GM12891 (cell line): Measurements from ENCODE around the gene CWF19L2.
A peak's percentile ranks its signal among the peaks of the same experiment; 100 is the strongest.
"Not testable (repeated sequence)": the region's sequence is repeated elsewhere in the genome, so short reads cannot be mapped to it uniquely, and the experiment has no call there.

Experiments used
- DNase-seq: peaks from one replicate; pipeline ENCODE4 v3.0.0; 2011; ENCODE audit warnings: low spot score; ENCODE audit not compliant: insufficient read length
- FAIRE-seq: peaks from 2 replicates; lab custom pipeline; 2011; peaks lifted over from hg19 to GRCh38; lab: Jason Lieb, UNC
- PAX5 ChIP-seq: IDR thresholded peaks from 2 replicates; pipeline ENCODE4 v1.6.1; 2011; ENCODE audit warnings: low read length, moderate library complexity, mild to moderate bottlenecking; ENCODE audit not compliant: insufficient read depth, severe bottlenecking
- POLR2A ChIP-seq: IDR thresholded peaks from 2 replicates; pipeline ENCODE4 v1.6.1; 2011; ENCODE audit warnings: low read depth, low read length, control low read depth
- POLR2AphosphoS5 ChIP-seq: IDR thresholded peaks from 2 replicates; pipeline ENCODE4 v1.6.1; 2011; ENCODE audit warnings: low read depth, low read length, control low read depth
- POU2F2 ChIP-seq: IDR thresholded peaks from 2 replicates; pipeline ENCODE4 v1.6.1; 2011; ENCODE audit warnings: low read depth, mild to moderate bottlenecking, control low read depth, low read length, moderate library complexity
- SPI1 ChIP-seq: IDR thresholded peaks from 2 replicates; pipeline ENCODE4 v1.6.1; 2011; ENCODE audit warnings: low read depth, low read length, control low read depth
- TAF1 ChIP-seq: IDR thresholded peaks from 2 replicates; pipeline ENCODE4 v1.6.1; 2011; ENCODE audit warnings: low read depth, low read length, control low read depth

CWF19L2 gene

GRCh38 chr11:107478922-107479321 lies 21.3 kb upstream of the CWF19L2 start:
- FAIRE-seq (no peak), DNase-seq (no peak)
- no peak for TF ChIP-seq PAX5
- TF ChIP-seq POLR2A = no peak
- no peak for TF ChIP-seq SPI1

- TF ChIP-seq TAF1 = no peak
- no peak for TF ChIP-seq POU2F2
- TF ChIP-seq POLR2A = no peak
- TF ChIP-seq SPI1 = no peak
- TF ChIP-seq PAX5 = no peak
- TF ChIP-seq POLR2AphosphoS5 = no peak
- no peak for FAIRE-seq
- DNase-seq = no peak
These were observed 20.2 kb upstream of the CWF19L2 start for GRCh38 chr11:107477820-107478219.

- FAIRE-seq = no peak
- TF ChIP-seq PAX5 (no peak), TAF1 (no peak), POLR2AphosphoS5 (no peak), POU2F2 (no peak), POLR2A (no peak), SPI1 (no peak)
- DNase-seq = no peak
These were observed 16.2 kb upstream of the CWF19L2 start for GRCh38 chr11:107473792-107474191.

- no peak for TF ChIP-seq POLR2A
- FAIRE-seq (no peak), DNase-seq (no peak)
These were observed 15.3 kb upstream of the CWF19L2 start for GRCh38 chr11:107472966-107473365.

- FAIRE-seq (no peak), DNase-seq (no peak)
- TF ChIP-seq POU2F2 = no peak
- TF ChIP-seq POLR2AphosphoS5 = no peak
- no peak for TF ChIP-seq SPI1
- no peak for TF ChIP-seq TAF1
- TF ChIP-seq PAX5 = no peak
- no peak for TF ChIP-seq POLR2A
These were observed 11.0 kb upstream of the CWF19L2 start for GRCh38 chr11:107468596-107468995.

- TF ChIP-seq POLR2AphosphoS5 = no peak
- no peak for TF ChIP-seq TAF1
- TF ChIP-seq PAX5 = no peak
- no peak for TF ChIP-seq SPI1
- no peak for TF ChIP-seq POU2F2
- TF ChIP-seq POLR2A = no peak
- no peak for DNase-seq
- no peak for FAIRE-seq
These were observed 10.1 kb upstream of the CWF19L2 start for GRCh38 chr11:107467696-107468095.

- not testable (repeated sequence) for FAIRE-seq, DNase-seq
These were observed 8.7 kb upstream of the CWF19L2 start for GRCh38 chr11:107466275-107466866.

- peak; percentile 80 for FAIRE-seq
These were observed 444 bp downstream of the CWF19L2 start for GRCh38 chr11:107457205-107457557.

GRCh38 chr11:107453594-107454286 lies 3.9 kb downstream of the CWF19L2 start:
- FAIRE-seq (no peak), DNase-seq (no peak)
- TF ChIP-seq TAF1 = no peak
- TF ChIP-seq SPI1 = no peak
- TF ChIP-seq POLR2A = no peak
- TF ChIP-seq PAX5 = no peak
- TF ChIP-seq POLR2AphosphoS5 = no peak
- TF ChIP-seq POU2F2 = no peak

More at GRCh38 chr11:107457205-107457557, 444 bp downstream of the CWF19L2 start:
- DNase-seq = no peak
- no peak for TF ChIP-seq SPI1
- no peak for TF ChIP-seq TAF1
- TF ChIP-seq POLR2A = no peak
- no peak for TF ChIP-seq POU2F2
- TF ChIP-seq POLR2AphosphoS5 = no peak
- no peak for TF ChIP-seq PAX5

- DNase-seq (no peak), FAIRE-seq (peak; percentile 50)
- TF ChIP-seq TAF1 (no peak), POU2F2 (no peak), POLR2A (no peak), POLR2AphosphoS5 (no peak), PAX5 (no peak), SPI1 (no peak)
These were observed 10.7 kb downstream of the CWF19L2 start for GRCh38 chr11:107446822-107447431.
